Muscle layer of colon (tissue), 2 donors: ENCODE data around the gene SSB.
"Not testable (repeated sequence)": the region's sequence is repeated elsewhere in the genome, so short reads cannot be mapped to it uniquely, and the experiment has no call there.

ENCODE experiments used
- H3K27ac ChIP-seq: one replicate; pipeline ENCODE4 v1.7.0; 2013; ENCODE audit warnings: low read depth, mild to moderate bottlenecking, low read length, moderate library complexity
- H3K27me3 ChIP-seq, 2 donors: one replicate each; pipeline ENCODE4 v1.7.0; 2013; ENCODE audit warnings: low read length in 2 of 2, mild to moderate bottlenecking in 2 of 2; ENCODE audit not compliant: insufficient read depth in 2 of 2, control insufficient read depth in 1 of 2
- H3K36me3 ChIP-seq: one replicate; pipeline ENCODE4 v1.7.0; 2013; ENCODE audit warnings: mild to moderate bottlenecking, low read length; ENCODE audit not compliant: insufficient read depth
- H3K4me1 ChIP-seq: one replicate; pipeline ENCODE4 v1.7.0; 2013; ENCODE audit warnings: mild to moderate bottlenecking, low read length; ENCODE audit not compliant: insufficient read depth
- H3K4me3 ChIP-seq, 2 donors: one replicate each; pipeline ENCODE4 v1.7.0; 2013; ENCODE audit warnings: low read length in 2 of 2, low read depth in 1 of 2, mild to moderate bottlenecking in 1 of 2, moderate library complexity in 1 of 2
- H3K9ac ChIP-seq: one replicate; pipeline ENCODE4 v1.7.0; 2013; ENCODE audit warnings: low read length
- H3K9me3 ChIP-seq: one replicate; pipeline ENCODE4 v1.7.0; 2013; ENCODE audit warnings: mild to moderate bottlenecking, low read length
- donor health status: abdominal sarcoma.
- donor health status: Adenocarcinoma of cecum.

The SSB gene

GRCh38 chr2:169790581-169790980 lies 8.1 kb upstream of the SSB start:
- Histone ChIP-seq H3K4me1 (no peaks in the 10 kb centered on the region), H3K4me3 (no peak overlapping the region), H3K36me3 (no peaks in the 10 kb centered on the region), H3K9me3 (no peaks in the 10 kb centered on the region), H3K27ac (no peak overlapping the region), H3K9ac (no peak overlapping the region), H3K27me3 (no peaks in the 10 kb centered on the region)

GRCh38 chr2:169795181-169795580 lies 3.5 kb upstream of the SSB start:
- H3K27me3 ChIP-seq, result no peaks in the 10 kb centered on the region
- no peaks in the 10 kb centered on the region for H3K36me3 ChIP-seq
- H3K4me3 ChIP-seq, result no peak overlapping the region
- H3K27ac ChIP-seq, result no peak overlapping the region
- H3K9me3 ChIP-seq, result no peaks in the 10 kb centered on the region
- H3K9ac ChIP-seq, result no peak overlapping the region
- no peaks in the 10 kb centered on the region for H3K4me1 ChIP-seq

GRCh38 chr2:169796441-169796840 lies 2.2 kb upstream of the SSB start:
- Histone ChIP-seq H3K27ac (no peak overlapping the region), H3K36me3 (no peaks in the 10 kb centered on the region), H3K27me3 (no peaks in the 10 kb centered on the region), H3K4me3 (no peak overlapping the region), H3K4me1 (no peaks in the 10 kb centered on the region), H3K9ac (no peak overlapping the region), H3K9me3 (no peaks in the 10 kb centered on the region)

GRCh38 chr2:169797601-169798000 lies 1.1 kb upstream of the SSB start:
- Histone ChIP-seq H3K4me1 (no peaks in the 10 kb centered on the region), H3K27me3 (no peaks in the 10 kb centered on the region), H3K36me3 (peaks cover 6% of the 10 kb centered on the region), H3K4me3 (no peak overlapping the region), H3K9me3 (no peaks in the 10 kb centered on the region), H3K9ac (no peak overlapping the region), H3K27ac (no peak overlapping the region)

GRCh38 chr2:169798397-169798717 lies 314 bp upstream of the SSB start:
- no peaks in the 10 kb centered on the region for H3K27me3 ChIP-seq
- H3K9ac ChIP-seq, result no peak overlapping the region

GRCh38 chr2:169803480-169803879 lies 4.8 kb downstream of the SSB start:
- no peaks in the 10 kb centered on the region for H3K27me3 ChIP-seq
- no peak overlapping the region for H3K27ac ChIP-seq
- H3K4me3 ChIP-seq, result no peak overlapping the region
- H3K9ac ChIP-seq, result no peak overlapping the region
- H3K4me1 ChIP-seq, result no peaks in the 10 kb centered on the region
- peaks cover 40% of the 10 kb centered on the region for H3K36me3 ChIP-seq
- H3K9me3 ChIP-seq, result no peaks in the 10 kb centered on the region

More at GRCh38 chr2:169798397-169798717, 314 bp upstream of the SSB start:
- Histone ChIP-seq H3K4me1 (no peaks in the 10 kb centered on the region), H3K36me3 (peaks cover 8% of the 10 kb centered on the region), H3K27ac (peak overlapping the region; percentile 88), H3K9me3 (no peaks in the 10 kb centered on the region), H3K4me3 (peak overlapping the region; percentile 76 to 92)

GRCh38 chr2:169806586-169806985 lies 7.9 kb downstream of the SSB start:
- H3K27me3 ChIP-seq, result no peaks in the 10 kb centered on the region
- H3K9me3 ChIP-seq, result no peaks in the 10 kb centered on the region
- H3K4me3 ChIP-seq, result no peak overlapping the region
- H3K4me1 ChIP-seq, result no peaks in the 10 kb centered on the region
- peaks cover 56% of the 10 kb centered on the region for H3K36me3 ChIP-seq
- no peak overlapping the region for H3K9ac ChIP-seq
- H3K27ac ChIP-seq, result no peak overlapping the region

GRCh38 chr2:169808221-169808620 lies 9.6 kb downstream of the SSB start:
- no peak overlapping the region for H3K27ac ChIP-seq
- H3K9ac ChIP-seq, result no peak overlapping the region
- H3K4me1 ChIP-seq, result no peaks in the 10 kb centered on the region
- peaks cover 57% of the 10 kb centered on the region for H3K36me3 ChIP-seq
- no peak overlapping the region for H3K4me3 ChIP-seq
- no peaks in the 10 kb centered on the region for H3K27me3 ChIP-seq
- no peaks in the 10 kb centered on the region for H3K9me3 ChIP-seq

GRCh38 chr2:169815849-169816248 lies 17.2 kb downstream of the SSB start:
- Histone ChIP-seq H3K27me3 (no peaks in the 10 kb centered on the region), H3K9ac (no peak overlapping the region), H3K27ac (no peak overlapping the region), H3K4me3 (no peak overlapping the region), H3K36me3 (peaks cover 32% of the 10 kb centered on the region), H3K9me3 (no peaks in the 10 kb centered on the region), H3K4me1 (no peaks in the 10 kb centered on the region)

- H3K4me1 ChIP-seq, H3K27ac ChIP-seq, H3K27me3 ChIP-seq, H3K9ac ChIP-seq, H3K4me3 ChIP-seq, H3K9me3 ChIP-seq: not testable (repeated sequence)
- H3K36me3 ChIP-seq, result peaks cover 30% of the 10 kb centered on the region
These were observed 18.3 kb downstream of the SSB start for GRCh38 chr2:169816961-169817360.

- H3K4me1 ChIP-seq, H3K4me3 ChIP-seq, H3K27ac ChIP-seq, H3K27me3 ChIP-seq, H3K9me3 ChIP-seq, H3K9ac ChIP-seq: not testable (repeated sequence)
- H3K36me3 ChIP-seq, result peaks cover 31% of the 10 kb centered on the region
These were observed 18.7 kb downstream of the SSB start for GRCh38 chr2:169817369-169817768.

GRCh38 chr2:169818241-169818640 lies 19.6 kb downstream of the SSB start:
- Histone ChIP-seq H3K27me3 (no peaks in the 10 kb centered on the region), H3K9me3 (no peaks in the 10 kb centered on the region), H3K36me3 (peaks cover 25% of the 10 kb centered on the region), H3K9ac (no peak overlapping the region), H3K4me3 (no peak overlapping the region), H3K4me1 (peaks cover 7% of the 10 kb centered on the region), H3K27ac (no peak overlapping the region)
